ENCODE data around the gene CYSLTR2.

DNA sequence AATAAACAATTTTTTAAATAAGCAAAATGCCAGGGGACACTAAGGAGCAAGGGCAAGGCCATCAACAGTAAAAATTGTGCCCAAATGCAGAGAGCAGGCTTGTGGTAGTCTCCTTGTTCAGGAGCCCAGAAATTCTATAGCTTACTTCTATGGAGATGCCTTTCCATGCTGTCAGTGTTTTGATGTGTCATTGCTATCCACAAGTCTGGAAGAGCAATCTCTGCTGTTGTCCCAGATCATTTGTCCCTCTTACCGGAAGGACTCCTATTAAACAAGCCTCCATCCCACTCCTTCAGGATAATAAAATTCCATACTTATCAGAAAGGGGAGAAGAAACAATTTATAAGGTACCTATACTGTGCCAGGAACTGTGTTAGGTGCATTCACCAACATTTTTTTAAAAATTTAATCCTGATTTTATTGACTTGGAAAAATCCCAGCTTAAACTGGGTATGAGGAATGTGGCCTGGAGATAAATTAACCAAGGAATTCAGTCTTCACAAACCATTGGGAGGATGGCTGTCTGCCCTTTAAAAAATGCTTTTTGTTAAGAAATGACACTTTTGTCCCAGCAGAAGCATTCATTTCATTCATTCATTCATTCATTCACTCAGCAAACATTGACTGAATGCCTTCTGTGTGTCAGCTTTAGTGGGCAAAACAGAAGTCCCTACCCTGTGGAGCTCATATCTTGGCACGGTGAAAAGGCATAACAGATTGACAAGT is 26.8 kb upstream of the CYSLTR2 start:
- no peak for TF ChIP-seq POLR2A (IDR thresholded peaks at IDR 0.05; ENCODE audit: extremely low read depth, insufficient read length)
- TF ChIP-seq, protein P1, sequence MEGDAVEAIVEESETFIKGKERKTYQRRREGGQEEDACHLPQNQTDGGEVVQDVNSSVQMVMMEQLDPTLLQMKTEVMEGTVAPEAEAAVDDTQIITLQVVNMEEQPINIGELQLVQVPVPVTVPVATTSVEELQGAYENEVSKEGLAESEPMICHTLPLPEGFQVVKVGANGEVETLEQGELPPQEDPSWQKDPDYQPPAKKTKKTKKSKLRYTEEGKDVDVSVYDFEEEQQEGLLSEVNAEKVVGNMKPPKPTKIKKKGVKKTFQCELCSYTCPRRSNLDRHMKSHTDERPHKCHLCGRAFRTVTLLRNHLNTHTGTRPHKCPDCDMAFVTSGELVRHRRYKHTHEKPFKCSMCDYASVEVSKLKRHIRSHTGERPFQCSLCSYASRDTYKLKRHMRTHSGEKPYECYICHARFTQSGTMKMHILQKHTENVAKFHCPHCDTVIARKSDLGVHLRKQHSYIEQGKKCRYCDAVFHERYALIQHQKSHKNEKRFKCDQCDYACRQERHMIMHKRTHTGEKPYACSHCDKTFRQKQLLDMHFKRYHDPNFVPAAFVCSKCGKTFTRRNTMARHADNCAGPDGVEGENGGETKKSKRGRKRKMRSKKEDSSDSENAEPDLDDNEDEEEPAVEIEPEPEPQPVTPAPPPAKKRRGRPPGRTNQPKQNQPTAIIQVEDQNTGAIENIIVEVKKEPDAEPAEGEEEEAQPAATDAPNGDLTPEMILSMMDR (IDR thresholded peaks at IDR 0.05; ENCODE audit: low read depth, low read length) = no peak

Measured in NB4 (cell line).